ENCODE data around the gene ZNF280B.

The ZNF280B gene

DNA sequence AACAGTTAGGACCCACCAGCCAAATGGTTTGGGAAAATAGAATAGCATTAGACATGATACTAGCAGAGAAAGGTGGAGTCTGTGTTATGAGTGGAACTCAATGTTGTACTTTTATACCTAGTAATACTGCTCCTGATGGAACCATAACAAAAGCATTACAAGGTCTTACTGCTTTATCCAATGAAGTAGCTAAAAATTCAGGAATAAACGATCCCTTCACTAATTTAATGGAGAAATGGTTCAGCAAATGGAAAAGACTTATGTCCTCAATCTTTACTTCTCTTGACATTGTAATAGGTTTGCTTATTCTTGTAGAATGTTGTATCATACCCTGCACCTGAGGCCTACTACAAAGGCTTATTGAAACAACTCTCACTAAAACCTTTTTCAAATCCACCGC, 50.2 kb downstream of the ZNF280B start:
- TF ChIP-seq ARNTL (CRISPR knock-in tag; IDR thresholded peaks at IDR 0.05; ENCODE audit: borderline replicate concordance, low read depth) (no peak), ZFP30 (CRISPR knock-in tag; IDR thresholded peaks at IDR 0.05) (no peak), SNAI2 (CRISPR knock-in tag; IDR thresholded peaks at IDR 0.05) (no peak), ZFP3 (CRISPR knock-in tag; IDR thresholded peaks at IDR 0.05) (no peak), OSR1 (CRISPR knock-in tag; IDR thresholded peaks at IDR 0.05) (no peak), ZNF565 (CRISPR knock-in tag; conservative IDR thresholded peaks at IDR 0.05; ENCODE audit: low read depth) (no peak), TCF4 (CRISPR knock-in tag; IDR thresholded peaks at IDR 0.05; ENCODE audit: borderline replicate concordance) (no peak)
- TF ChIP-seq, protein P1, sequence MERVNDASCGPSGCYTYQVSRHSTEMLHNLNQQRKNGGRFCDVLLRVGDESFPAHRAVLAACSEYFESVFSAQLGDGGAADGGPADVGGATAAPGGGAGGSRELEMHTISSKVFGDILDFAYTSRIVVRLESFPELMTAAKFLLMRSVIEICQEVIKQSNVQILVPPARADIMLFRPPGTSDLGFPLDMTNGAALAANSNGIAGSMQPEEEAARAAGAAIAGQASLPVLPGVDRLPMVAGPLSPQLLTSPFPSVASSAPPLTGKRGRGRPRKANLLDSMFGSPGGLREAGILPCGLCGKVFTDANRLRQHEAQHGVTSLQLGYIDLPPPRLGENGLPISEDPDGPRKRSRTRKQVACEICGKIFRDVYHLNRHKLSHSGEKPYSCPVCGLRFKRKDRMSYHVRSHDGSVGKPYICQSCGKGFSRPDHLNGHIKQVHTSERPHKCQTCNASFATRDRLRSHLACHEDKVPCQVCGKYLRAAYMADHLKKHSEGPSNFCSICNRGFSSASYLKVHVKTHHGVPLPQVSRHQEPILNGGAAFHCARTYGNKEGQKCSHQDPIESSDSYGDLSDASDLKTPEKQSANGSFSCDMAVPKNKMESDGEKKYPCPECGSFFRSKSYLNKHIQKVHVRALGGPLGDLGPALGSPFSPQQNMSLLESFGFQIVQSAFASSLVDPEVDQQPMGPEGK (CRISPR knock-in tag; IDR thresholded peaks at IDR 0.05; ENCODE audit: borderline replicate concordance): no peak
- TF ChIP-seq, protein P2, sequence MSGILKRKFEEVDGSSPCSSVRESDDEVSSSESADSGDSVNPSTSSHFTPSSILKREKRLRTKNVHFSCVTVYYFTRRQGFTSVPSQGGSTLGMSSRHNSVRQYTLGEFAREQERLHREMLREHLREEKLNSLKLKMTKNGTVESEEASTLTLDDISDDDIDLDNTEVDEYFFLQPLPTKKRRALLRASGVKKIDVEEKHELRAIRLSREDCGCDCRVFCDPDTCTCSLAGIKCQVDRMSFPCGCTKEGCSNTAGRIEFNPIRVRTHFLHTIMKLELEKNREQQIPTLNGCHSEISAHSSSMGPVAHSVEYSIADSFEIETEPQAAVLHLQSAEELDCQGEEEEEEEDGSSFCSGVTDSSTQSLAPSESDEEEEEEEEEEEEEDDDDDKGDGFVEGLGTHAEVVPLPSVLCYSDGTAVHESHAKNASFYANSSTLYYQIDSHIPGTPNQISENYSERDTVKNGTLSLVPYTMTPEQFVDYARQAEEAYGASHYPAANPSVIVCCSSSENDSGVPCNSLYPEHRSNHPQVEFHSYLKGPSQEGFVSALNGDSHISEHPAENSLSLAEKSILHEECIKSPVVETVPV (CRISPR knock-in tag; IDR thresholded peaks at IDR 0.05): no peak
- no peak for ATAC-seq

DNA sequence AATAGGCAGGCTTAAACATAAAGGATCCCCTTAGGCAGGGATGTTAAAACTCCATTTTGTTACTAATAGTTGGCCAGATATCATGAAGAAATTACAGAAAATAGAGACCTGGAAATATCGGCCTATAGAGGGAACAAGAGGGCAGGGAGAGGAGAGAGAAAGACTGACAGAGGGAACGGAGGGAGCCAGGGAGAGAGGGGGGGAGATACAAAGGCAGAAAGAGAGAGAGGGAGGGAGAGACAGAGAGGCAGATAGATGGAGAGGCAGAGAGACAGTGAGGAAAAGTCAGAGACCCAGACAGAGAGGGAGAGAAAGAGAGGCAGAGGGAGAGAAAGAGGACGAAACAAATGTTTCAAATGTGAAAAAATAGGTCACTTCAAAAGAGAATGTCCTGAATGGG, 53.5 kb downstream of the ZNF280B start:
- no peak for ATAC-seq
- TF ChIP-seq ZC3H10 (CRISPR knock-in tag; IDR thresholded peaks at IDR 0.05) (no peak), ZNF565 (CRISPR knock-in tag; conservative IDR thresholded peaks at IDR 0.05; ENCODE audit: low read depth) (no peak), ZNF70 (CRISPR knock-in tag; IDR thresholded peaks at IDR 0.05) (no peak), ISL1 (CRISPR knock-in tag; IDR thresholded peaks at IDR 0.05) (no peak), OSR1 (CRISPR knock-in tag; IDR thresholded peaks at IDR 0.05) (no peak), ZNF8 (CRISPR knock-in tag; IDR thresholded peaks at IDR 0.05) (no peak), ZFP30 (CRISPR knock-in tag; IDR thresholded peaks at IDR 0.05) (no peak), BACH2 (CRISPR knock-in tag; IDR thresholded peaks at IDR 0.05; ENCODE audit: borderline replicate concordance) (no peak), SNAI2 (CRISPR knock-in tag; IDR thresholded peaks at IDR 0.05) (no peak), ARNTL (CRISPR knock-in tag; IDR thresholded peaks at IDR 0.05; ENCODE audit: borderline replicate concordance, low read depth) (no peak), PPARA (CRISPR knock-in tag; IDR thresholded peaks at IDR 0.05; ENCODE audit: borderline replicate concordance) (no peak), TCF4 (CRISPR knock-in tag; IDR thresholded peaks at IDR 0.05; ENCODE audit: borderline replicate concordance) (no peak), TOX (CRISPR knock-in tag; IDR thresholded peaks at IDR 0.05; ENCODE audit: borderline replicate concordance) (no peak), CSDC2 (CRISPR knock-in tag; IDR thresholded peaks at IDR 0.05) (no peak), ESRRG (CRISPR knock-in tag; IDR thresholded peaks at IDR 0.05) (no peak)
- TF ChIP-seq, protein P2 (CRISPR knock-in tag; IDR thresholded peaks at IDR 0.05): no peak
- TF ChIP-seq, protein P3, sequence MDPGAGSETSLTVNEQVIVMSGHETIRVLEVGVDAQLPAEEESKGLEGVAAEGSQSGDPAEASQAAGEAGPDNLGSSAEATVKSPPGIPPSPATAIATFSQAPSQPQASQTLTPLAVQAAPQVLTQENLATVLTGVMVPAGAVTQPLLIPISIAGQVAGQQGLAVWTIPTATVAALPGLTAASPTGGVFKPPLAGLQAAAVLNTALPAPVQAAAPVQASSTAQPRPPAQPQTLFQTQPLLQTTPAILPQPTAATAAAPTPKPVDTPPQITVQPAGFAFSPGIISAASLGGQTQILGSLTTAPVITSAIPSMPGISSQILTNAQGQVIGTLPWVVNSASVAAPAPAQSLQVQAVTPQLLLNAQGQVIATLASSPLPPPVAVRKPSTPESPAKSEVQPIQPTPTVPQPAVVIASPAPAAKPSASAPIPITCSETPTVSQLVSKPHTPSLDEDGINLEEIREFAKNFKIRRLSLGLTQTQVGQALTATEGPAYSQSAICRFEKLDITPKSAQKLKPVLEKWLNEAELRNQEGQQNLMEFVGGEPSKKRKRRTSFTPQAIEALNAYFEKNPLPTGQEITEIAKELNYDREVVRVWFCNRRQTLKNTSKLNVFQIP (CRISPR knock-in tag; IDR thresholded peaks at IDR 0.05; ENCODE audit: borderline replicate concordance, low read depth): no peak
- TF ChIP-seq, protein P1 (CRISPR knock-in tag; IDR thresholded peaks at IDR 0.05; ENCODE audit: borderline replicate concordance): no peak

DNA sequence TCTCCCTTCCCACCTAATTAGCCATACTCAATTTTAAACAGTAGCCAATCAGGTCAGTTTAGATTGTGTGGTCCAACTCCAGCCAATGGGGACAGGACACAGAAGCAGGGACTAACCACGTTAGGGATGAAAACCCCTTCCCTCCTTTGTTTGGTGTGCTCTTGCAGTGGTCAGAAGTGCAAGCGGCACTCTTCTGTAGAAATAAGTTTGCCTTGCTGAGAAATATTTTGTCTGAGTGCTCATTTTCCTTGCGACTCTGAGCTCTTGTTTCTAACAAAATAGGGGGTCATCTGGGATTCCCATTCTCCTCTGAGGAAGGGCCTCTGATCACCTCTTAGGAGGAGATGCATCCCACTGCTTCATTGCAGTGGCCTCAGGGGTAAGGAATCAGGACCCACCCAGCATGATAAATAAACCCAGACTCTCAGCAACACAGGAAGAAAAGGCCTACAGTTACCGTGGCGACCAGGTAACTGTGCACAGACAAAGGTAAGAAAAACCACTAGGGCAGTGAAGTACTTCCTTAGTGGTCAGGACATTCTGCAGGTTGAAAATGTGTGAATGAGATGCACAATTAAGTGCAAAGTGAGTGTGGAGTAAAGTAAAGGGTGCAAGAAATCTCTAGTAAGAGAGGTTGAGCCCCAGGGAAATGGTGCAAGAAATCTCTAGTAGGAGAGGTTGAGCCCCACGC, 55.4 kb downstream of the ZNF280B start:
- no peak for ATAC-seq
- TF ChIP-seq, protein P4, sequence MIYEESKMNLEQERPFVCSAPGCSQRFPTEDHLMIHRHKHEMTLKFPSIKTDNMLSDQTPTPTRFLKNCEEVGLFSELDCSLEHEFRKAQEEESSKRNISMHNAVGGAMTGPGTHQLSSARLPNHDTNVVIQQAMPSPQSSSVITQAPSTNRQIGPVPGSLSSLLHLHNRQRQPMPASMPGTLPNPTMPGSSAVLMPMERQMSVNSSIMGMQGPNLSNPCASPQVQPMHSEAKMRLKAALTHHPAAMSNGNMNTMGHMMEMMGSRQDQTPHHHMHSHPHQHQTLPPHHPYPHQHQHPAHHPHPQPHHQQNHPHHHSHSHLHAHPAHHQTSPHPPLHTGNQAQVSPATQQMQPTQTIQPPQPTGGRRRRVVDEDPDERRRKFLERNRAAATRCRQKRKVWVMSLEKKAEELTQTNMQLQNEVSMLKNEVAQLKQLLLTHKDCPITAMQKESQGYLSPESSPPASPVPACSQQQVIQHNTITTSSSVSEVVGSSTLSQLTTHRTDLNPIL (CRISPR knock-in tag; IDR thresholded peaks at IDR 0.05; ENCODE audit: low read depth): no peak
- no peak for TF ChIP-seq ESRRG (CRISPR knock-in tag; IDR thresholded peaks at IDR 0.05)
- TF ChIP-seq TCF4 (CRISPR knock-in tag; IDR thresholded peaks at IDR 0.05; ENCODE audit: borderline replicate concordance): no peak
- TF ChIP-seq OSR1 (CRISPR knock-in tag; IDR thresholded peaks at IDR 0.05): no peak
- no peak for TF ChIP-seq GLIS3 (CRISPR knock-in tag; IDR thresholded peaks at IDR 0.05)
- no peak for TF ChIP-seq ZNF70 (CRISPR knock-in tag; IDR thresholded peaks at IDR 0.05)
- TF ChIP-seq, protein P5, sequence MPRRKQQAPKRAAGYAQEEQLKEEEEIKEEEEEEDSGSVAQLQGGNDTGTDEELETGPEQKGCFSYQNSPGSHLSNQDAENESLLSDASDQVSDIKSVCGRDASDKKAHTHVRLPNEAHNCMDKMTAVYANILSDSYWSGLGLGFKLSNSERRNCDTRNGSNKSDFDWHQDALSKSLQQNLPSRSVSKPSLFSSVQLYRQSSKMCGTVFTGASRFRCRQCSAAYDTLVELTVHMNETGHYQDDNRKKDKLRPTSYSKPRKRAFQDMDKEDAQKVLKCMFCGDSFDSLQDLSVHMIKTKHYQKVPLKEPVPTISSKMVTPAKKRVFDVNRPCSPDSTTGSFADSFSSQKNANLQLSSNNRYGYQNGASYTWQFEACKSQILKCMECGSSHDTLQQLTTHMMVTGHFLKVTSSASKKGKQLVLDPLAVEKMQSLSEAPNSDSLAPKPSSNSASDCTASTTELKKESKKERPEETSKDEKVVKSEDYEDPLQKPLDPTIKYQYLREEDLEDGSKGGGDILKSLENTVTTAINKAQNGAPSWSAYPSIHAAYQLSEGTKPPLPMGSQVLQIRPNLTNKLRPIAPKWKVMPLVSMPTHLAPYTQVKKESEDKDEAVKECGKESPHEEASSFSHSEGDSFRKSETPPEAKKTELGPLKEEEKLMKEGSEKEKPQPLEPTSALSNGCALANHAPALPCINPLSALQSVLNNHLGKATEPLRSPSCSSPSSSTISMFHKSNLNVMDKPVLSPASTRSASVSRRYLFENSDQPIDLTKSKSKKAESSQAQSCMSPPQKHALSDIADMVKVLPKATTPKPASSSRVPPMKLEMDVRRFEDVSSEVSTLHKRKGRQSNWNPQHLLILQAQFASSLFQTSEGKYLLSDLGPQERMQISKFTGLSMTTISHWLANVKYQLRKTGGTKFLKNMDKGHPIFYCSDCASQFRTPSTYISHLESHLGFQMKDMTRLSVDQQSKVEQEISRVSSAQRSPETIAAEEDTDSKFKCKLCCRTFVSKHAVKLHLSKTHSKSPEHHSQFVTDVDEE (CRISPR knock-in tag; IDR thresholded peaks at IDR 0.05): no peak
- TF ChIP-seq BACH2 (CRISPR knock-in tag; IDR thresholded peaks at IDR 0.05; ENCODE audit: borderline replicate concordance): no peak
- no peak for TF ChIP-seq ZFP30 (CRISPR knock-in tag; IDR thresholded peaks at IDR 0.05)
- no peak for TF ChIP-seq ZFP3 (CRISPR knock-in tag; IDR thresholded peaks at IDR 0.05)
